ENCODE results near the gene EBF3. TPM values are rescaled to one million over a fixed set of nuclear protein-coding genes. Genes with fewer than 3 reads are reported as not detected.
A peak's percentile ranks its signal among the peaks of the same experiment; 100 is the strongest.

EBF3 gene
- total RNA-seq, 1 donor from 2014 or later: 1.5 TPM

GRCh38 chr10:129892548-129893052, 71.5 kb downstream of the EBF3 start:
- no peak for DNase-seq (ENCODE audit: low read depth in 2 of 2)

- DNase-seq (ENCODE audit: low read depth in 2 of 2): no peak
These were observed 72.3 kb downstream of the EBF3 start for GRCh38 chr10:129891806-129892205.

- DNase-seq (ENCODE audit: low read depth in 2 of 2): no peak
These were observed 73.9 kb downstream of the EBF3 start for GRCh38 chr10:129890170-129890569.

GRCh38 chr10:129888784-129889616, 75.1 kb downstream of the EBF3 start:
- DNase-seq (ENCODE audit: low read depth in 2 of 2): peak; percentile 2 to 36

- no peak for DNase-seq (ENCODE audit: low read depth in 2 of 2)
These were observed 75.9 kb downstream of the EBF3 start for GRCh38 chr10:129887986-129888783.

GRCh38 chr10:129887381-129887905, 76.6 kb downstream of the EBF3 start:
- DNase-seq (ENCODE audit: low read depth in 2 of 2): no peak

GRCh38 chr10:129886263-129886662, 77.8 kb downstream of the EBF3 start:
- no peak for DNase-seq (ENCODE audit: low read depth in 2 of 2)

- DNase-seq (ENCODE audit: low read depth in 2 of 2): no peak
These were observed 78.5 kb downstream of the EBF3 start for GRCh38 chr10:129885526-129885925.

- DNase-seq (ENCODE audit: low read depth in 2 of 2): no peak
These were observed 79.5 kb downstream of the EBF3 start for GRCh38 chr10:129884398-129885078.

- DNase-seq (ENCODE audit: low read depth in 2 of 2): no peak
These were observed 80.3 kb downstream of the EBF3 start for GRCh38 chr10:129883626-129884397.

- no peak for DNase-seq (ENCODE audit: low read depth in 2 of 2)
These were observed 81.0 kb downstream of the EBF3 start for GRCh38 chr10:129883029-129883428.

- DNase-seq (ENCODE audit: low read depth in 2 of 2): no peak
These were observed 81.6 kb downstream of the EBF3 start for GRCh38 chr10:129882291-129883010.

- no peak for DNase-seq (ENCODE audit: low read depth in 2 of 2)
These were observed 82.4 kb downstream of the EBF3 start for GRCh38 chr10:129881641-129882040.

GRCh38 chr10:129880191-129880870, 83.7 kb downstream of the EBF3 start:
- DNase-seq (ENCODE audit: low read depth in 2 of 2): no peak

- DNase-seq (ENCODE audit: low read depth in 2 of 2): no peak
These were observed 84.4 kb downstream of the EBF3 start for GRCh38 chr10:129879655-129880054.

- DNase-seq (ENCODE audit: low read depth in 2 of 2): no peak
These were observed 85.2 kb downstream of the EBF3 start for GRCh38 chr10:129878835-129879234.

GRCh38 chr10:129877773-129878371, 86.2 kb downstream of the EBF3 start:
- peak in 1 of 2 donors; percentile 8 for DNase-seq (ENCODE audit: low read depth in 2 of 2)

GRCh38 chr10:129876838-129877237, 87.2 kb downstream of the EBF3 start:
- no peak for DNase-seq (ENCODE audit: low read depth in 2 of 2)

Data from dermis microvascular lymphatic vessel endothelial cell (primary cell).